SK-N-SH treated with all-trans-retinoic acid at 6 μM for 48 hours (cell line): ENCODE measurements around the gene ZNF420.

ENCODE experiments used
- ARNTL ChIP-seq: fragments of 450-650 bp; formaldehyde crosslinking; IDR thresholded peaks from 2 replicates; pipeline ENCODE4 v1.5.0; 2020; ENCODE audit warnings: low read depth, mild to moderate bottlenecking, moderate library complexity, borderline replicate concordance
- ISL1 ChIP-seq: fragments of 250-450 bp; sonication (Bioruptor Pico); IDR thresholded peaks from 2 replicates; pipeline ENCODE4 v2.1.2; 2022; ENCODE audit warnings: mild to moderate bottlenecking, moderate library complexity
- RARB ChIP-seq: fragments of 250-450 bp; sonication (Bioruptor Pico); IDR thresholded peaks from 2 replicates; pipeline ENCODE4 v1.8.0; 2021; ENCODE audit warnings: mild to moderate bottlenecking, moderate library complexity
- ZFP3 ChIP-seq: fragments of 250-450 bp; sonication (Bioruptor Pico); IDR thresholded peaks from 2 replicates; pipeline ENCODE4 v1.5.0; 2020; ENCODE audit warnings: mild to moderate bottlenecking, moderate library complexity
- ZNF565 ChIP-seq: fragments of 450-650 bp; formaldehyde crosslinking; conservative IDR thresholded peaks from 2 replicates; pipeline ENCODE4 v1.5.0; 2020; ENCODE audit warnings: low read depth, mild to moderate bottlenecking, moderate library complexity
- ZNF8 ChIP-seq: fragments of 450-650 bp; formaldehyde crosslinking; IDR thresholded peaks from 2 replicates; pipeline ENCODE4 v1.5.0; 2020; ENCODE audit warnings: mild to moderate bottlenecking, moderate library complexity
- TF ChIP-seq, protein P1 (sequence below): fragments of 250-450 bp; sonication (Bioruptor Pico); IDR thresholded peaks from 2 replicates; pipeline ENCODE4 v1.5.0; 2020; ENCODE audit warnings: mild to moderate bottlenecking, moderate library complexity

- TF ChIP-seq, protein P1, sequence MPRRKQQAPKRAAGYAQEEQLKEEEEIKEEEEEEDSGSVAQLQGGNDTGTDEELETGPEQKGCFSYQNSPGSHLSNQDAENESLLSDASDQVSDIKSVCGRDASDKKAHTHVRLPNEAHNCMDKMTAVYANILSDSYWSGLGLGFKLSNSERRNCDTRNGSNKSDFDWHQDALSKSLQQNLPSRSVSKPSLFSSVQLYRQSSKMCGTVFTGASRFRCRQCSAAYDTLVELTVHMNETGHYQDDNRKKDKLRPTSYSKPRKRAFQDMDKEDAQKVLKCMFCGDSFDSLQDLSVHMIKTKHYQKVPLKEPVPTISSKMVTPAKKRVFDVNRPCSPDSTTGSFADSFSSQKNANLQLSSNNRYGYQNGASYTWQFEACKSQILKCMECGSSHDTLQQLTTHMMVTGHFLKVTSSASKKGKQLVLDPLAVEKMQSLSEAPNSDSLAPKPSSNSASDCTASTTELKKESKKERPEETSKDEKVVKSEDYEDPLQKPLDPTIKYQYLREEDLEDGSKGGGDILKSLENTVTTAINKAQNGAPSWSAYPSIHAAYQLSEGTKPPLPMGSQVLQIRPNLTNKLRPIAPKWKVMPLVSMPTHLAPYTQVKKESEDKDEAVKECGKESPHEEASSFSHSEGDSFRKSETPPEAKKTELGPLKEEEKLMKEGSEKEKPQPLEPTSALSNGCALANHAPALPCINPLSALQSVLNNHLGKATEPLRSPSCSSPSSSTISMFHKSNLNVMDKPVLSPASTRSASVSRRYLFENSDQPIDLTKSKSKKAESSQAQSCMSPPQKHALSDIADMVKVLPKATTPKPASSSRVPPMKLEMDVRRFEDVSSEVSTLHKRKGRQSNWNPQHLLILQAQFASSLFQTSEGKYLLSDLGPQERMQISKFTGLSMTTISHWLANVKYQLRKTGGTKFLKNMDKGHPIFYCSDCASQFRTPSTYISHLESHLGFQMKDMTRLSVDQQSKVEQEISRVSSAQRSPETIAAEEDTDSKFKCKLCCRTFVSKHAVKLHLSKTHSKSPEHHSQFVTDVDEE (CRISPR knock-in tag) = no peak
- TF ChIP-seq ZNF8 (CRISPR knock-in tag) (no peak), RARB (CRISPR knock-in tag) (no peak), ZFP3 (CRISPR knock-in tag) (no peak), ZNF565 (CRISPR knock-in tag) (no peak), ISL1 (CRISPR knock-in tag) (no peak), ARNTL (CRISPR knock-in tag) (no peak)
Measured at GRCh38 chr19:37079238-37079637, 1.0 kb downstream of the ZNF420 start.
